A549 treated with GW870086 at 1 μM for 4 hours (cell line): ENCODE data around the gene EZH2. TPM values are rescaled to one million over a fixed set of nuclear protein-coding genes. Genes with fewer than 3 reads are reported as not detected.

Experiments used
- total RNA-seq: library from RNA; stranded (reverse); fragments of 200-300 nt; extraction: Qiagen RNA extraction; gene quantifications from 5 replicates; pipeline ENCODE4 v1.2.3, GENCODE V29; 2022; ENCODE audit warnings: low read depth

EZH2 gene
- 19.1 to 22.7 TPM (median 21.7 TPM) in 5 replicates for total RNA-seq

DNA sequence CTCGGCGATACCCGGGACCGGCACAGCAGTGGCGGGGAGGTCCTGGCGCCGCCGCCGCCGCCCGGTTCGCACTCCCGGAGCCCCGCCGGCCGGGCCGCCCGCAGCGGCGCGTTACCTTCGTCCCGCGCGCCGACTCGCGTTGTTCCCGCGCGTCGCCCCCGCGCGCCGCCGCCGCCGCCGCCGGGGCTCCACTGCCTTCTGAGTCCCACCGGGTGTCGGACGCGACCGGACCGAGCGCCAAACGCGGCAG, at the start of gene EZH2:
Gene EZH2, minus strand, starts transcription at position 243 of the 250 bp plus-strand sequence. CDS start 36,993 bp downstream, outside the sequence.

Other genes starting within 250 kb of the EZH2 start
- gene CUL1, start 185.4 kb downstream of the EZH2 start, total RNA-seq, result 53.4 to 61.4 TPM (median 57.0 TPM) in 5 replicates
- 170 to 188 TPM (median 178 TPM) in 5 replicates for gene PDIA4, start 144.2 kb upstream of the EZH2 start, total RNA-seq
- gene ZNF786, start 206.4 kb upstream of the EZH2 start, total RNA-seq, result 5.5 to 6.4 TPM (median 6.1 TPM) in 5 replicates
- gene ZNF425, start 242.0 kb upstream of the EZH2 start, total RNA-seq, result 1.0 to 1.7 TPM (median 1.4 TPM) in 5 replicates